GM23248 (cell line): ENCODE data around the gene SETD2. TPM values are rescaled to one million over a fixed set of nuclear protein-coding genes. Genes with fewer than 3 reads are reported as not detected.

Experiments used
- DNase-seq: peaks from one replicate; pipeline ENCODE4 v3.0.0-alpha.2; 2015
- H2AFZ ChIP-seq: fragments of 200-600 bp; sonication (generic); 2 replicates; pipeline ENCODE4 v1.6.1; 2016; ENCODE audit warnings: antibody characterized with exemption
- H3F3A ChIP-seq: fragments of 200-600 bp; sonication (generic); 2 replicates; pipeline ENCODE4 v1.6.1; 2016; ENCODE audit warnings: mild to moderate bottlenecking, antibody characterized with exemption, mixed run types; ENCODE audit not compliant: insufficient read depth
- H3K27ac ChIP-seq: fragments of 200-600 bp; sonication (generic); 2 replicates; pipeline ENCODE4 v1.5.1; 2016; ENCODE audit warnings: mild to moderate bottlenecking
- H3K27me3 ChIP-seq: fragments of 200-600 bp; sonication (generic); replicated peaks from 2 replicates; pipeline ENCODE4 v1.6.1; 2016; ENCODE audit warnings: mild to moderate bottlenecking; ENCODE audit not compliant: insufficient read depth
- H3K36me3 ChIP-seq: fragments of 200-600 bp; sonication (generic); 2 replicates; pipeline ENCODE4 v1.6.1; 2016; ENCODE audit warnings: low read depth, mild to moderate bottlenecking
- H3K4me1 ChIP-seq: fragments of 200-600 bp; sonication (generic); 2 replicates; pipeline ENCODE4 v1.6.1; 2016; ENCODE audit warnings: mild to moderate bottlenecking; ENCODE audit not compliant: insufficient read depth
- H3K4me2 ChIP-seq: fragments of 200-600 bp; sonication (generic); one replicate; pipeline ENCODE4 v1.6.1; 2016; ENCODE audit warnings: mild to moderate bottlenecking; ENCODE audit not compliant: unreplicated experiment
- H3K4me3 ChIP-seq: fragments of 200-600 bp; sonication (generic); 2 replicates; pipeline ENCODE4 v1.5.1; 2016; ENCODE audit warnings: mild to moderate bottlenecking
- H3K79me2 ChIP-seq: fragments of 200-600 bp; sonication (generic); 2 replicates; pipeline ENCODE4 v1.6.1; 2016; ENCODE audit warnings: mild to moderate bottlenecking; ENCODE audit not compliant: insufficient read depth
- H3K9ac ChIP-seq: fragments of 200-600 bp; sonication (generic); 2 replicates; pipeline ENCODE4 v1.6.1; 2016; ENCODE audit warnings: mild to moderate bottlenecking
- H3K9me2 ChIP-seq: fragments of 200-600 bp; sonication (generic); 2 replicates; pipeline ENCODE4 v1.6.1; 2016; ENCODE audit warnings: mixed run types, mild to moderate bottlenecking, moderate library complexity; ENCODE audit not compliant: insufficient read depth
- H3K9me3 ChIP-seq: fragments of 200-600 bp; sonication (generic); one replicate; pipeline ENCODE4 v1.6.1; 2017; ENCODE audit warnings: low read depth
- H4K20me1 ChIP-seq: fragments of 200-600 bp; sonication (generic); 2 replicates; pipeline ENCODE4 v1.6.0; 2016; ENCODE audit not compliant: insufficient read depth
- EZH2 ChIP-seq: fragments of 200-600 bp; sonication (generic); IDR thresholded peaks from 2 replicates; pipeline ENCODE4 v1.6.1; 2018; ENCODE audit warnings: antibody characterized with exemption, mild to moderate bottlenecking; ENCODE audit not compliant: insufficient read depth, poor library complexity, severe bottlenecking
- EZH2phosphoT487 ChIP-seq: fragments of 200-600 bp; sonication (generic); IDR thresholded peaks from 2 replicates; pipeline ENCODE4 v1.6.1; 2018; ENCODE audit warnings: antibody characterized with exemption, moderate library complexity, mild to moderate bottlenecking, low read depth; ENCODE audit not compliant: insufficient read depth
- WGBS, 2 experiments: methylation state at CpG; one replicate each; pipeline ENCODE4 v1.1.6; 2015 to 2017; ENCODE audit warnings: low lambda C conversion rate in 2 of 2, low coverage in 1 of 2; ENCODE audit errors: missing lambda C conversion rate in 2 of 2; 5-methylcytosine and 5-hydroxymethylcytosine counted together
- in situ Hi-C: fragments of 300-500 bp; cut with MboI; formaldehyde crosslinking; loops from 2 replicates; pipeline ENCODE4 v1.15.0; 2020
- polyA plus RNA-seq: library from polyadenylated mRNA; unstranded; fragments of >200 nt; fragmentation: Nextera tagmentation; extraction: Ambion mirVana; gene quantifications from 2 replicates; pipeline ENCODE4 v1.2.1, GENCODE V29; 2016
- total RNA-seq: library from RNA; depleted of rRNA; stranded (reverse); fragments of >200 nt; shearing (Covaris generic); gene quantifications from 2 replicates; pipeline ENCODE4 v1.2.3, GENCODE V29; 2014

Gene SETD2
- total and polyA plus RNA-seq, 2 experiments from 2014 or later: 16.2 to 24.0 TPM

DNA sequence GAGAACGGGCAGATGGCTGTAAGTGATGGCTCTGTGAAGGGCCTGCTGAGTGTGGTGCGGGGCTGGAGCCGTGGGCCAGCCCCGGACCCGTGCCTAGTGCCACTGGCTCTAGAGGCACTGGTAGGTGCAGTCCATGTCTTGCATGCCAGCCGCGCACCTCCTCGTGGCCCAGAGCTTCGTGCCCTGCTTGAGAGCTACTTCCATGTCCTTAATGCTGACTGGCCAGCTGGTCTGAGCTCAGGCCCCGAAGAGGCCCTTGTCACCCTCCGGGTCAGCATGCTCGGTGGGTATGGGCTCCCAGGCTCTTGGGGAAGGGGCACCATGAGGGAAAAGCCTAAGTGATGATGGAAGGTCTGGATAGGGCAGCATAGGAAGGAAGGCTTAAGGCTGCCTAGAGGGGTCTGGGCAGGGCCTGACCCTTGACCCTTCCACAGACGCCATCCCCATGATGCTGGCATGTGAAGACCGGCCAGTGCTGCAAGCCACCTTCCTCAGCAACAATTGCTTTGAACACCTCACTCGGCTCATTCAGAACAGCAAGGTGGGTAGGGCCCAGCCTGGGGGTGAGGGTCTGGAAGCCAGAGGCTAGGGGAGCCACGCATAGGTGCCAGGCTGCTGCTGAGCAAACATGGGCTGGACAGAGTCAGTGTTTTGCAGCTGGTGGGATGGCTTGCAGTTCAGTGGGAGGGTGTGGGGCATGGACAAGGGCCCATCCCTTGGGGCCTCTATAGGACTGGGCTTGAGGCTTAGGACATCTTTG lies 172.3 kb downstream of the SETD2 start:
- TF ChIP-seq EZH2: no peak
- no peak for TF ChIP-seq EZH2phosphoT487
- H3K4me3 ChIP-seq: no peak overlapping the region
- in situ Hi-C loops: no loop called here
- H3K27me3 ChIP-seq: no peaks in the 10 kb centered on the region
- no peak overlapping the region for H2AFZ ChIP-seq
- WGBS, 2 experiments: 83 to 88% methylated on average over 15 to 16 of the region's 16 CpGs
- H3K27ac ChIP-seq: no peak overlapping the region
- no peaks in the 10 kb centered on the region for H3K9me2 ChIP-seq
- no peaks in the 10 kb centered on the region for H4K20me1 ChIP-seq
- no peak for DNase-seq
- H3K9ac ChIP-seq: no peak overlapping the region
- H3K4me1 ChIP-seq: no peaks in the 10 kb centered on the region
- no peaks in the 10 kb centered on the region for H3F3A ChIP-seq
- no peak overlapping the region for H3K4me2 ChIP-seq
- H3K9me3 ChIP-seq: no peaks in the 10 kb centered on the region
- no peaks in the 10 kb centered on the region for H3K79me2 ChIP-seq
- H3K36me3 ChIP-seq: no peaks in the 10 kb centered on the region

DNA sequence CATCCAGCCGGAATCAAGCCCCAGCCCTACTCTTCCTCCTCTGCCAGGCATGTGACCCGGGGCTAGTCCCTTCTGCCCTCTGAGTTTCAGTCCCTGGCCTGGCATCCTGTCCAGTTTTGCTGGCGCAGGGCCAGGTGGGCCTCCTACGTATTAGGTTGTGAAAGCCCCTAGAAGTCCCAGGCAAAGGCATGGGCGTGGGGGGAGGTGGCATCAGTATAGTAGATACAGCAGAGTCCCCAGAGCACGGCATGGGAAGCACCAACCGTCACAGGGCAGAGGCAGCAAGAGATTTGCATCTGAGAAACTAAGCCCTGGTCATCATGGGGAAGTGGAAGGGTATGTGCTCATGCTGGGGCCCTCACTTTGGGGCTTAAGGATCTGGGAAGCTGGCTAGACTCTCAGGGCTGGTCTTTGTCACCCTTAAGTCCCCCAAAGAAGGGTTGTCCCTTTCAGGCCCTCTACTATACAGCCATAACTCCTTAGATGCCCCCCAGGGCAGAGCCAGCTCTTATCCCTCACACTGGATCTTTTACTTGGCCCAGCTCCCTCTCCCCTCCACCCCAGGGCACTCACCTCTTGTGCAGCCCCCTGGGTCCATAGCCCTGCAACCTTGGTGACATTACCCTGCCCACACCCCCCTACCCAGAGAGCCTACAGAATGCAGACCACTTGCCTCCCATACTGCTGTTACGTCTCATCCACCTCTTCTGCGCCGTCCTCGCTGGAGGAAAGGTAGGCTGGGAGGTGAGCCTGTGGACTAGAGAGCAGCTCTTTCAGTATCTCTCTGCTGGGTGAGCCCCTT lies 173.1 kb downstream of the SETD2 start:
- TF ChIP-seq EZH2phosphoT487 (no peak), EZH2 (no peak)
- Histone ChIP-seq H3K9ac (no peak overlapping the region), H3K4me2 (no peak overlapping the region), H3K79me2 (no peaks in the 10 kb centered on the region), H3K27ac (no peak overlapping the region), H3K4me1 (no peaks in the 10 kb centered on the region), H3K9me2 (no peaks in the 10 kb centered on the region), H2AFZ (no peak overlapping the region), H3K4me3 (no peak overlapping the region), H3K27me3 (no peaks in the 10 kb centered on the region), H4K20me1 (no peaks in the 10 kb centered on the region), H3K9me3 (no peaks in the 10 kb centered on the region), H3K36me3 (no peaks in the 10 kb centered on the region), H3F3A (no peaks in the 10 kb centered on the region)
- DNase-seq: no peak
- WGBS, 2 experiments: 82 to 83% methylated on average over 11 of the region's 11 CpGs
- in situ Hi-C loops: no loop called here

DNA sequence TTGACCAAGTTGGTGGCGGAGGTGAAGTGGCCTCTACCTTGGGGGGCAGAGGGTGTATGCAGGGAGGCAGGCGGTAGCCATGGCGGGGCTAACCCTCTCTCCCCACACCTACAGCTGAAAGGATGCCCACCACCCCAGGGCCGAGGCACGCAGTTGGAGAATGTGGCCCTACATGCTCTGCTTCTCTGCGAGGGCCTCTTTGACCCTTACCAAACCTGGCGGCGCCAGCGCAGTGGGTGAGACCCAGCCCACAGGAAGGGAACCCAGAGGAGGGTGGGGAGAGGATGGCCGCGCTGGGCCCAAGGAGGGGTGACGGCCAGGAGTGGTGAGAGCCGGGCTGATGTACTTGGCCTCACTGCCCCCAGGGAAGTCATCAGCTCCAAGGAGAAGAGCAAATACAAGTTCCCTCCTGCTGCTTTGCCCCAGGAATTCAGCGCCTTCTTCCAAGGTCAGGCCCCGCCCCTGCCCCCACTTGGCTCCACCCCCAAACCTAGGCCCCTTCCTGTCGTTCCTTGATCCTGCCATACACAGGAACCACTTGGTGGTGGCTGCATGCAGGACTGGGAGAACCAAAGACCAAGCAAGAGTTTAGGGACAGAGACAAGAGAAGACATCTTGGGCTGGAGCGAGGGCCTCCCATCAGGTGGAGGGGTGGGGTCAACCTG lies 174.6 kb downstream of the SETD2 start:
- no peak overlapping the region for H3K4me3 ChIP-seq
- in situ Hi-C loops: no loop called here

DNA sequence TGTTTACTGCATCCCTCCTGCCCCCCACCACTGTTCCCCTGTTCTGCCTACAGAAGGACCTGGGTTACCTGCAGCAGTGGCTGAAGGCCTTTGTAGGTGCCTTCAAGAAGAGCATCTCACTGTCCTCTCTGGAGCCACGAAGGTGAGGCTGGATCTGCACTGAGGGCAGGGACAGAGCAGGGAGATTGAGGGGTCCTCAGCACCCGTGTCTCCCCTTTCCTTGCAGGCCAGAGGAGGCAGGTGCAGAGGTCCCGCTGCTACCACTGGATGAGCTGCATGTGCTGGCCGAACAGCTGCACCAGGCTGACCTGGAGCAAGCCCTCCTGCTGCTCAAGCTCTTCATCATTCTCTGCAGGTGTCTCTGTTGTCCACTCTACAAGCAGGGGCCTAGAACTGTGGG lies 175.3 kb downstream of the SETD2 start:
- TF ChIP-seq EZH2phosphoT487 (no peak), EZH2 (no peak)
- H3K79me2 ChIP-seq: no peaks in the 10 kb centered on the region
- H3K27ac ChIP-seq: no peak overlapping the region
- H3F3A ChIP-seq: no peaks in the 10 kb centered on the region
- H3K4me1 ChIP-seq: no peaks in the 10 kb centered on the region
- no peak overlapping the region for H3K4me2 ChIP-seq
- H2AFZ ChIP-seq: no peak overlapping the region
- no peaks in the 10 kb centered on the region for H3K27me3 ChIP-seq
- no peak overlapping the region for H3K4me3 ChIP-seq
- H3K9ac ChIP-seq: no peak overlapping the region
- no peaks in the 10 kb centered on the region for H3K9me3 ChIP-seq
- H3K36me3 ChIP-seq: no peaks in the 10 kb centered on the region
- DNase-seq: no peak
- no peaks in the 10 kb centered on the region for H4K20me1 ChIP-seq
- no peaks in the 10 kb centered on the region for H3K9me2 ChIP-seq
- in situ Hi-C loops: no loop called here
- 74 to 81% methylated on average over 3 to 4 of the region's 4 CpGs for WGBS, 2 experiments

More for the DNA sequence above, 174.6 kb downstream of the SETD2 start:
- no peak for TF ChIP-seq EZH2
- TF ChIP-seq EZH2phosphoT487: no peak
- no peaks in the 10 kb centered on the region for H3K36me3 ChIP-seq
- no peak overlapping the region for H3K27ac ChIP-seq
- H3K4me2 ChIP-seq: no peak overlapping the region
- no peaks in the 10 kb centered on the region for H3K9me2 ChIP-seq
- no peak overlapping the region for H3K9ac ChIP-seq
- no peaks in the 10 kb centered on the region for H3K27me3 ChIP-seq
- no peaks in the 10 kb centered on the region for H3F3A ChIP-seq
- 89 to 90% methylated on average over 17 of the region's 17 CpGs for WGBS, 2 experiments
- no peaks in the 10 kb centered on the region for H4K20me1 ChIP-seq
- H2AFZ ChIP-seq: no peak overlapping the region
- no peaks in the 10 kb centered on the region for H3K4me1 ChIP-seq
- no peak for DNase-seq
- H3K9me3 ChIP-seq: no peaks in the 10 kb centered on the region
- H3K79me2 ChIP-seq: no peaks in the 10 kb centered on the region
